ENCODE measurements around the gene ANKH. TPM values are rescaled to one million over a fixed set of nuclear protein-coding genes. Genes with fewer than 3 reads are reported as not detected.

ANKH gene
- total and polyA plus RNA-seq, 8 donors, result 3.6 to 115 (median 14.3) TPM

DNA sequence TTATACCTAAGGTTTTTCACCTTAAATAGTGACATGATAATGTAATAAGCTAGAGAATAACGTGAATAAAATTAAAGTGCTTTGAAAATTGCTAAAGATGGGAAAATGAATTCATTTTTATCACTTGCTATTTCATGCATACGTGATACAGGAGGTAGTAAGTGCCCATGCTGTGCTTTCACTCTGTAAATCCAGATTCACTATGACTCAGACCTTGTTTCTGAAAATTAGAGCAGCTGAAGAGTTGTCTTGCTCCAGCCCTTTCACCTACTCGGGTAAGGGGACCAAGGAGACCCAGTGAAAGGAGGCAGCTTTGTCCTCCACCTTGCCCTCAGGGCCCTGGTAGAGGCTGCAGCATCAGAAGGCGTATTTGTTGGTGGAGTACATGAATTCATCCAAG is 87.9 kb downstream of the ANKH start:
- Histone ChIP-seq H3K36me3 (no peaks in the 10 kb centered on the region), H3K4me3 (no peak overlapping the region), H3K9me3 (no peaks in the 10 kb centered on the region), H3K27me3 (no peaks in the 10 kb centered on the region), H3K27ac (no peak overlapping the region), H3K4me1 (no peaks in the 10 kb centered on the region)
- no peak for DNase-seq
- TF ChIP-seq POLR2AphosphoS5 (IDR thresholded peaks at IDR 0.05), result no peak
- no peak for TF ChIP-seq EP300 (IDR thresholded peaks at IDR 0.05)
- TF ChIP-seq, protein P1, sequence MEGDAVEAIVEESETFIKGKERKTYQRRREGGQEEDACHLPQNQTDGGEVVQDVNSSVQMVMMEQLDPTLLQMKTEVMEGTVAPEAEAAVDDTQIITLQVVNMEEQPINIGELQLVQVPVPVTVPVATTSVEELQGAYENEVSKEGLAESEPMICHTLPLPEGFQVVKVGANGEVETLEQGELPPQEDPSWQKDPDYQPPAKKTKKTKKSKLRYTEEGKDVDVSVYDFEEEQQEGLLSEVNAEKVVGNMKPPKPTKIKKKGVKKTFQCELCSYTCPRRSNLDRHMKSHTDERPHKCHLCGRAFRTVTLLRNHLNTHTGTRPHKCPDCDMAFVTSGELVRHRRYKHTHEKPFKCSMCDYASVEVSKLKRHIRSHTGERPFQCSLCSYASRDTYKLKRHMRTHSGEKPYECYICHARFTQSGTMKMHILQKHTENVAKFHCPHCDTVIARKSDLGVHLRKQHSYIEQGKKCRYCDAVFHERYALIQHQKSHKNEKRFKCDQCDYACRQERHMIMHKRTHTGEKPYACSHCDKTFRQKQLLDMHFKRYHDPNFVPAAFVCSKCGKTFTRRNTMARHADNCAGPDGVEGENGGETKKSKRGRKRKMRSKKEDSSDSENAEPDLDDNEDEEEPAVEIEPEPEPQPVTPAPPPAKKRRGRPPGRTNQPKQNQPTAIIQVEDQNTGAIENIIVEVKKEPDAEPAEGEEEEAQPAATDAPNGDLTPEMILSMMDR (IDR thresholded peaks at IDR 0.05), result no peak
- TF ChIP-seq POLR2A (IDR thresholded peaks at IDR 0.05), result no peak
- WGBS, 5 donors, result 89 to 94% (median 92%) methylated on average over 4 of the region's 4 CpGs
- intact Hi-C loops (cut with DNase I; ENCODE audit: low total_unique reads), result no loop called here

DNA sequence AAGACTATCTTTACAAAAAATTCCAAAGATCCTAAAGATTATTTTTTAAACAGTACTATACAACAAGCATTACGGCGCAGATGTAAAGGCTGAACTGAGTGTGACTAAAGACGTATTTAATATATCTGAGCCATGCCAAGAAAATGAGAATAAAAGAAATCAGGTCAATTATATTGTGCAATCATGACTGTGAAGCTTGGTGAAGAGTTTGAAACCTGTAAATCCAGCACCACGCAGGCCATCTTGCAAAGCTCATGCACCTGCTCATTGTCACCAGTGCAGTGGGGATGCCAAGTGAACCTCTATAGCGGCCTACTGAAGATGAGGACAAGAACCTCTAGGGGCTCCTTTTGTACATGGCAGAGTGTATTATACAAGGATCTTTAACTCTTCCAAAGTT is 89.0 kb downstream of the ANKH start:
- intact Hi-C loops (cut with DNase I; ENCODE audit: low total_unique reads), result no loop called here
- 91 to 98% (median 93%) methylated on average over 5 of the region's 5 CpGs for WGBS, 5 donors
- DNase-seq, result no peak
- Histone ChIP-seq H3K27me3 (no peaks in the 10 kb centered on the region), H3K9me3 (no peaks in the 10 kb centered on the region), H3K27ac (no peak overlapping the region), H3K36me3 (no peaks in the 10 kb centered on the region), H3K4me1 (no peaks in the 10 kb centered on the region), H3K4me3 (no peak overlapping the region)
- TF ChIP-seq POLR2A (IDR thresholded peaks at IDR 0.05), result no peak
- TF ChIP-seq POLR2AphosphoS5 (IDR thresholded peaks at IDR 0.05), result no peak
- no peak for TF ChIP-seq EP300 (IDR thresholded peaks at IDR 0.05)

DNA sequence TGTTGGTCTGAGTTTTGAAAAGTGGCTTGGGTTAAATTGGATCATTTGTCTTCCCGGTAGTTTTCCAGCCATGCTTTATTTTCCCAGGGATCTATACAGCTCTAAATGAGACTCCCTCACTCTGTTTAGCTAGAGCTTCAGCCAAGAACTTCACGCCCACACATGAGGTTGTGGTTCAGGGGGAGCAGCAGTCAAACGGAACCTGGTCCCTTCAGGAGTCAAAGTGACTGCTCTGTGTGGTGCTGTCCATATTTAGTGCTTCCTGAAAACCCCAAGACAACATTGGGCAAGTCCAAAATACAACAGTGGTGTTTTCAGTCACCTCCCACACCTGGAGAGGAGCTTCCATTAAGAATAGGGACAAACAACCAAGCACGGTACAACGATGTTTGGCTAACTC is 90.5 kb downstream of the ANKH start:
- Histone ChIP-seq H3K4me3 (no peak overlapping the region), H3K36me3 (no peaks in the 10 kb centered on the region), H3K27ac (no peak overlapping the region), H3K4me1 (peaks cover 0 to 9% (median 7%) of the 10 kb centered on the region in 4 donors), H3K27me3 (no peaks in the 10 kb centered on the region), H3K9me3 (no peaks in the 10 kb centered on the region)
- intact Hi-C loops (cut with DNase I; ENCODE audit: low total_unique reads), result no loop called here
- no peak for TF ChIP-seq EP300 (IDR thresholded peaks at IDR 0.05)
- no peak for TF ChIP-seq POLR2AphosphoS5 (IDR thresholded peaks at IDR 0.05)
- no peak for TF ChIP-seq POLR2A (IDR thresholded peaks at IDR 0.05)
- TF ChIP-seq, protein P1 (IDR thresholded peaks at IDR 0.05), result no peak
- 74 to 90% (median 82%) methylated on average over 5 of the region's 5 CpGs for WGBS, 5 donors
- no peak for DNase-seq

DNA sequence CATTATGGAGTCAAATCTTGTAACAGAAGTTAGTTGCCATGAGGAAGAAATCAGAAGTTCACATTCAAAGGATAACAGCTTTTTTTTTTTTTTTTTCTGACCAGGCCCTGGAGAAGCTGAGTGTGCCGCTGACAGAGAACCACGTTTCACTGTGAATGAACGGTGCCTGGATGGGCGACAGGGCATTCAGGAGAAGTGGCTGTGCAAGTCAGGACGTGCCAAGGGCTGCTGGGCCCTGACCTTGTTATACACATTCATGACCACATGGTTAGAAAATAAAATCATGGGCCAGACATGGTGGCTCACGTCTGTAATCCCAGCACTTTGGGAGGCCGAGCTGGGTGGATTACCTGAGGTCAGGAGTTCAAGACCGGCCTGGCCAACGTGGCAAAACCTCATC is 91.6 kb downstream of the ANKH start:
- DNase-seq, result no peak
- Histone ChIP-seq H3K9me3 (no peaks in the 10 kb centered on the region), H3K4me3 (no peak overlapping the region), H3K27me3 (no peaks in the 10 kb centered on the region), H3K36me3 (no peaks in the 10 kb centered on the region), H3K4me1 (peaks cover 0 to 17% (median 12%) of the 10 kb centered on the region in 4 donors), H3K27ac (no peak overlapping the region)
- WGBS, 5 donors, result 84 to 98% (median 95%) methylated on average over 9 of the region's 9 CpGs
- TF ChIP-seq, protein P1 (IDR thresholded peaks at IDR 0.05), result no peak
- TF ChIP-seq POLR2A (IDR thresholded peaks at IDR 0.05) (no peak), POLR2AphosphoS5 (IDR thresholded peaks at IDR 0.05) (no peak), EP300 (IDR thresholded peaks at IDR 0.05) (no peak)
- intact Hi-C loops (cut with DNase I; ENCODE audit: low total_unique reads), result no loop called here

DNA sequence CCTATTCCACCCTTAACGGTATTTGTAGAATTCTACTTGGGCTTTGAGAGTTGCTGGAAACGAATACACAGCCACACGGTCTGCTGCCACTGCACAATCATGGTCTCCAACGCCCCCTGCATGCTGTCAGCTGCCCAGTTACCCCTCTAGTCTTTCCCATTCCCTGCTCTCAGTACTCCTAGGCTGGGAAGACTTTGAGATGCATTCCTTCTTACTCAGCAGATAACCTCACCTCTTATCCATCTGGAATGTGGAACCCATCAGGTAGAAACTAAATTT is 92.8 kb downstream of the ANKH start:
- WGBS, 5 donors, result 75 to 88% (median 83%) methylated on average over 4 of the region's 4 CpGs
- Histone ChIP-seq H3K9me3 (no peaks in the 10 kb centered on the region), H3K4me1 (peaks cover 0 to 17% (median 12%) of the 10 kb centered on the region in 4 donors), H3K4me3 (no peak overlapping the region), H3K27me3 (no peaks in the 10 kb centered on the region), H3K36me3 (no peaks in the 10 kb centered on the region), H3K27ac (no peak overlapping the region)
- intact Hi-C loops (cut with DNase I; ENCODE audit: low total_unique reads), result no loop called here
- TF ChIP-seq, protein P1 (IDR thresholded peaks at IDR 0.05), result no peak
- no peak for TF ChIP-seq EP300 (IDR thresholded peaks at IDR 0.05)
- DNase-seq, result no peak
